Gastroesophageal sphincter (tissue), 3 donors: ENCODE data around the gene PDE1A.

Experiments
- EP300 ChIP-seq: sonication (generic); formaldehyde crosslinking; IDR thresholded peaks from one replicate; pipeline ENCODE4 v1.6.1; 2017; ENCODE audit warnings: antibody characterized with exemption, mild to moderate bottlenecking
- POLR2A ChIP-seq, 2 donors: fragments of 450-650 bp; IDR thresholded peaks; one replicate each; pipeline ENCODE4 v1.6.1; 2017; ENCODE audit warnings: antibody characterized with exemption in 2 of 2, mild to moderate bottlenecking in 2 of 2, moderate library complexity in 1 of 2
- POLR2AphosphoS5 ChIP-seq: sonication (generic); formaldehyde crosslinking; IDR thresholded peaks from one replicate; pipeline ENCODE4 v1.6.1; 2017; ENCODE audit warnings: antibody characterized with exemption
- TF ChIP-seq, protein P1 (sequence below), 4 experiments: fragments of 200-600 bp in 2 of 4; fragments of 450-650 bp in 2 of 4; sonication (generic) in 1 of 4; IDR thresholded peaks; one replicate each; pipeline ENCODE4 v1.5.1; 2017 to 2019; ENCODE audit warnings: antibody characterized with exemption in 4 of 4, mild to moderate bottlenecking in 2 of 4, moderate library complexity in 2 of 4

DNA sequence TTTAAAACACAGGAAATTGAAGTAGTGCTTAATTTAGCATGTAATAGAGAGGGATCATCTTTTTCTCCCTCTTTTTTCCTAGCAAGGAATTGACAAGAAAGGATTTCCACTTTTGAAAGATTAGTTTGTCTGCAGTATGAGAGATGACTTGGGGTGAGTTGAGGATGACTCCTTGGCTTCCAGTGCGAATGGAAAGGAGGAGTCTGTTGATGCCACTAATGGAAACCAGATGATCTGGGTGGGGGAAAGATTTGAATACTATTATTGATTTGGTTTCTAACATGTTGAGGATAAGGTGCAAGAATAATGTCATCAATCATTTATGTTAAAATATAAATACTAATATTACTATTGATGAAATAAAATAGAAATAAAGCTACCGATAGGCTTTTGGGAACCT lies 235.8 kb downstream of the PDE1A start:
- TF ChIP-seq EP300 (no peak), POLR2A (IDR thresholded peaks at IDR 0.05) (no peak), POLR2AphosphoS5 (no peak)
- TF ChIP-seq, protein P1, sequence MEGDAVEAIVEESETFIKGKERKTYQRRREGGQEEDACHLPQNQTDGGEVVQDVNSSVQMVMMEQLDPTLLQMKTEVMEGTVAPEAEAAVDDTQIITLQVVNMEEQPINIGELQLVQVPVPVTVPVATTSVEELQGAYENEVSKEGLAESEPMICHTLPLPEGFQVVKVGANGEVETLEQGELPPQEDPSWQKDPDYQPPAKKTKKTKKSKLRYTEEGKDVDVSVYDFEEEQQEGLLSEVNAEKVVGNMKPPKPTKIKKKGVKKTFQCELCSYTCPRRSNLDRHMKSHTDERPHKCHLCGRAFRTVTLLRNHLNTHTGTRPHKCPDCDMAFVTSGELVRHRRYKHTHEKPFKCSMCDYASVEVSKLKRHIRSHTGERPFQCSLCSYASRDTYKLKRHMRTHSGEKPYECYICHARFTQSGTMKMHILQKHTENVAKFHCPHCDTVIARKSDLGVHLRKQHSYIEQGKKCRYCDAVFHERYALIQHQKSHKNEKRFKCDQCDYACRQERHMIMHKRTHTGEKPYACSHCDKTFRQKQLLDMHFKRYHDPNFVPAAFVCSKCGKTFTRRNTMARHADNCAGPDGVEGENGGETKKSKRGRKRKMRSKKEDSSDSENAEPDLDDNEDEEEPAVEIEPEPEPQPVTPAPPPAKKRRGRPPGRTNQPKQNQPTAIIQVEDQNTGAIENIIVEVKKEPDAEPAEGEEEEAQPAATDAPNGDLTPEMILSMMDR (IDR thresholded peaks at IDR 0.05) = no peak
